H1 (cell line): ENCODE data around the gene SIGLEC10. TPM values are rescaled to one million over a fixed set of nuclear protein-coding genes. Genes with fewer than 3 reads are reported as not detected.

Source experiments
- YY1 ChIP-seq: IDR thresholded peaks from 2 replicates; pipeline ENCODE4 v1.6.1; 2011; ENCODE audit warnings: low read depth, mild to moderate bottlenecking, low read length
- polyA plus RNA-seq, 7 experiments: library from polyadenylated mRNA; depleted of rRNA in 3 of 7; stranded (reverse) in 5 of 7; unstranded in 2 of 7; fragments of >200 nt in 5 of 7; fragments of 200-250 nt in 2 of 7; gene quantifications; 1 replicate in 5 of 7; 2 replicates in 1 of 7; 4 replicates in 1 of 7; pipeline versions ENCODE4 v1.2.1 to v1.2.3, GENCODE V29; 2011 to 2013; ENCODE audit warnings: missing spikeins in 2 of 7, mixed read lengths in 2 of 7
- total RNA-seq: library from RNA; stranded (reverse); fragmentation: NEBNext Ultra II Directional; extraction: Animal tissue kit (Norgen Biotek cat#: 25700); gene quantifications from 2 replicates; pipeline ENCODE4 v1.2.1, GENCODE V29; 2021

The SIGLEC10 gene
- total and polyA plus RNA-seq, 2 of the 8 experiments (the other 6 are each of a cell fraction or from before 2014, with no cell fraction given), result 0.06 TPM; not detected in 1

- TF ChIP-seq YY1, result no peak
These were observed 31.1 kb upstream of the SIGLEC10 start (continued) for GRCh38 chr19:51448411-51449016.
